Measurements from ENCODE around the gene SOX12.
"Not testable (repeated sequence)": the region's sequence is repeated elsewhere in the genome, so short reads cannot be mapped to it uniquely, and the experiment has no call there.

SOX12 gene

GRCh38 chr20:354298-354977 lies 29.1 kb downstream of the SOX12 start:
- no peak overlapping the region for H3K4me3 ChIP-seq (ENCODE audit: low read depth, low read length)
- TF ChIP-seq CTCF (IDR thresholded peaks at IDR 0.05; ENCODE audit: insufficient read depth, low read depth, low read length, missing control alignments) = peak; percentile 95
- DNase-seq (ENCODE audit: low read depth) = peak; percentile 86

- H3K4me3 ChIP-seq (ENCODE audit: low read depth, low read length); DNase-seq (ENCODE audit: low read depth): not testable (repeated sequence)
Measured at GRCh38 chr20:356154-356553, 30.8 kb downstream of the SOX12 start.

- TF ChIP-seq CTCF (IDR thresholded peaks at IDR 0.05; ENCODE audit: insufficient read depth, low read depth, low read length, missing control alignments) = no peak
- DNase-seq (ENCODE audit: low read depth) = no peak
- H3K4me3 ChIP-seq (ENCODE audit: low read depth, low read length) = no peak overlapping the region
Measured at GRCh38 chr20:356745-357144, 31.4 kb downstream of the SOX12 start.

GRCh38 chr20:358891-359555 lies 33.7 kb downstream of the SOX12 start:
- no peak for TF ChIP-seq CTCF (IDR thresholded peaks at IDR 0.05; ENCODE audit: insufficient read depth, low read depth, low read length, missing control alignments)
- DNase-seq (ENCODE audit: low read depth) = no peak
- no peak overlapping the region for H3K4me3 ChIP-seq (ENCODE audit: low read depth, low read length)

- H3K4me3 ChIP-seq (ENCODE audit: low read depth, low read length) = no peak overlapping the region
- DNase-seq (ENCODE audit: low read depth) = peak; percentile 61
- TF ChIP-seq CTCF (IDR thresholded peaks at IDR 0.05; ENCODE audit: insufficient read depth, low read depth, low read length, missing control alignments) = no peak
Measured at GRCh38 chr20:361561-361960, 36.2 kb downstream of the SOX12 start.

GRCh38 chr20:362271-363254 lies 37.2 kb downstream of the SOX12 start:
- DNase-seq (ENCODE audit: low read depth) = peak; percentile 68

More at GRCh38 chr20:362271-363254, 37.2 kb downstream of the SOX12 start:
- H3K4me3 ChIP-seq (ENCODE audit: low read depth, low read length) = no peak overlapping the region
- TF ChIP-seq CTCF (IDR thresholded peaks at IDR 0.05; ENCODE audit: insufficient read depth, low read depth, low read length, missing control alignments) = peak; percentile 36
